ENCODE measurements around the gene ASB7. TPM values are rescaled to one million over a fixed set of nuclear protein-coding genes. Genes with fewer than 3 reads are reported as not detected.

The ASB7 gene
- total RNA-seq, 4 donors from 2014 or later, result 8.2 to 13.4 (median 10.8) TPM

GRCh38 chr15:100690032-100690794 lies 87.8 kb downstream of the ASB7 start:
- Histone ChIP-seq H3K9me3 (no peaks in the 10 kb centered on the region), H3K27ac (no peak overlapping the region), H3K27me3 (no peaks in the 10 kb centered on the region), H3K4me1 (peaks cover 18% of the 10 kb centered on the region), H3K36me3 (no peaks in the 10 kb centered on the region), H3K4me3 (no peak overlapping the region)
- TF ChIP-seq EP300 (IDR thresholded peaks at IDR 0.05), result no peak
- no peak for TF ChIP-seq POLR2A (IDR thresholded peaks at IDR 0.05)
- TF ChIP-seq, protein P1, sequence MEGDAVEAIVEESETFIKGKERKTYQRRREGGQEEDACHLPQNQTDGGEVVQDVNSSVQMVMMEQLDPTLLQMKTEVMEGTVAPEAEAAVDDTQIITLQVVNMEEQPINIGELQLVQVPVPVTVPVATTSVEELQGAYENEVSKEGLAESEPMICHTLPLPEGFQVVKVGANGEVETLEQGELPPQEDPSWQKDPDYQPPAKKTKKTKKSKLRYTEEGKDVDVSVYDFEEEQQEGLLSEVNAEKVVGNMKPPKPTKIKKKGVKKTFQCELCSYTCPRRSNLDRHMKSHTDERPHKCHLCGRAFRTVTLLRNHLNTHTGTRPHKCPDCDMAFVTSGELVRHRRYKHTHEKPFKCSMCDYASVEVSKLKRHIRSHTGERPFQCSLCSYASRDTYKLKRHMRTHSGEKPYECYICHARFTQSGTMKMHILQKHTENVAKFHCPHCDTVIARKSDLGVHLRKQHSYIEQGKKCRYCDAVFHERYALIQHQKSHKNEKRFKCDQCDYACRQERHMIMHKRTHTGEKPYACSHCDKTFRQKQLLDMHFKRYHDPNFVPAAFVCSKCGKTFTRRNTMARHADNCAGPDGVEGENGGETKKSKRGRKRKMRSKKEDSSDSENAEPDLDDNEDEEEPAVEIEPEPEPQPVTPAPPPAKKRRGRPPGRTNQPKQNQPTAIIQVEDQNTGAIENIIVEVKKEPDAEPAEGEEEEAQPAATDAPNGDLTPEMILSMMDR (IDR thresholded peaks at IDR 0.05), result no peak
- TF ChIP-seq POLR2AphosphoS5 (IDR thresholded peaks at IDR 0.05), result no peak
- DNase-seq (ENCODE audit: low spot score in 2 of 2), result no peak
- 74% methylated on average over 18 of the region's 18 CpGs for WGBS

DNA sequence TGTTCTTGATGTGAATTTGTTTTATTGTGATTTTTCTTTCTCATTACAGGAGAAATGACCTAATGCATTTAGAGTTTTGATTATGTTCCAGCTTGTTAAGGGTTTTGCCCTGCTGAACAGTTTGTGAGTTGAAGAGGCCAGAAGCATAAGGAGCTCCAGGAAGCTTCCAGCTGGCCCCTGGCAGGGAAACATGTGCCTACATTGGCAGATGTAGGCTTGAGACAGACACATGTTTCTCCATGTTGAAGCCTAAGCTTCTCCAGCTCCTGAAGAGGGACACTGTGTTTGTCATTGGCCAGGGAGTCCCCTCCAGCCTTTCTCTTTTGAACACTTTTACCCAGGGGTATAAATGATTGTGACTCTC lies 88.4 kb downstream of the ASB7 start:
- H3K4me1 ChIP-seq, result peaks cover 18% of the 10 kb centered on the region
- no peaks in the 10 kb centered on the region for H3K27me3 ChIP-seq
- TF ChIP-seq, protein P1 (IDR thresholded peaks at IDR 0.05), result no peak
- TF ChIP-seq POLR2AphosphoS5 (IDR thresholded peaks at IDR 0.05), result no peak
- no peak for TF ChIP-seq EP300 (IDR thresholded peaks at IDR 0.05)
- H3K9me3 ChIP-seq, result no peaks in the 10 kb centered on the region
- no peak overlapping the region for H3K27ac ChIP-seq
- no peak overlapping the region for H3K4me3 ChIP-seq
- H3K36me3 ChIP-seq, result no peaks in the 10 kb centered on the region
- DNase-seq (ENCODE audit: low spot score in 2 of 2), result no peak

GRCh38 chr15:100691321-100691720 lies 88.9 kb downstream of the ASB7 start:
- no peaks in the 10 kb centered on the region for H3K9me3 ChIP-seq
- no peak for TF ChIP-seq POLR2AphosphoS5 (IDR thresholded peaks at IDR 0.05)
- no peak for TF ChIP-seq POLR2A (IDR thresholded peaks at IDR 0.05)
- no peak for TF ChIP-seq EP300 (IDR thresholded peaks at IDR 0.05)
- TF ChIP-seq, protein P1 (IDR thresholded peaks at IDR 0.05), result no peak
- no peaks in the 10 kb centered on the region for H3K27me3 ChIP-seq
- 95% methylated on average over 4 of the region's 4 CpGs for WGBS
- H3K4me3 ChIP-seq, result no peak overlapping the region
- peaks cover 18% of the 10 kb centered on the region for H3K4me1 ChIP-seq
- DNase-seq (ENCODE audit: low spot score in 2 of 2), result no peak
- H3K36me3 ChIP-seq, result no peaks in the 10 kb centered on the region
- H3K27ac ChIP-seq, result no peak overlapping the region

GRCh38 chr15:100692246-100692645 lies 89.9 kb downstream of the ASB7 start:
- no peak for TF ChIP-seq POLR2AphosphoS5 (IDR thresholded peaks at IDR 0.05)
- TF ChIP-seq EP300 (IDR thresholded peaks at IDR 0.05), result no peak
- TF ChIP-seq, protein P1 (IDR thresholded peaks at IDR 0.05), result no peak
- DNase-seq (ENCODE audit: low spot score in 2 of 2), result no peak
- Histone ChIP-seq H3K9me3 (no peaks in the 10 kb centered on the region), H3K4me3 (no peak overlapping the region), H3K4me1 (peaks cover 18% of the 10 kb centered on the region), H3K36me3 (no peaks in the 10 kb centered on the region), H3K27me3 (no peaks in the 10 kb centered on the region), H3K27ac (no peak overlapping the region)
- 74% methylated on average over 3 of the region's 3 CpGs for WGBS

DNA sequence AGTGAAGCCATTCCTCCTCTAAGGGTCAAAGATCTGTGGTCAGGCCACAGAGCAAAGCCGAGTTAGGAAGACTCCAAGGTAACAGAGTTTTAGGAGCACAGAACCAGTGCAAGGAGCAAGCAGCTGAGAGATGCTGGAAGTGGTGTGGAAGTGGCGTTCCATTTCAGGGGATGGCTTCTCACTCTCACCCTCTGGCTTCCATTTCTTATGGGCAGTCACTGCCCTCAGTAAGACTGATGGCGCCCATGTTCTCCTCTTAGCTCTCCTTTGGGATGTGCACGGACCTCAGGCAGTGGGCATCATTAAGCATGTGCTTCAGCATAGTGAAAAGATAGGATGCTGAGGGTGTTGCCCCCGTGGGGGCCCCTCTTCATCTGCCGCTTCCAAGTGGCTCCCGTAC lies 90.3 kb downstream of the ASB7 start:
- no peak overlapping the region for H3K4me3 ChIP-seq
- H3K4me1 ChIP-seq, result peaks cover 18% of the 10 kb centered on the region
- WGBS, result 93% methylated on average over 7 of the region's 7 CpGs
- H3K36me3 ChIP-seq, result no peaks in the 10 kb centered on the region
- DNase-seq (ENCODE audit: low spot score in 2 of 2), result no peak
- H3K27ac ChIP-seq, result no peak overlapping the region
- no peaks in the 10 kb centered on the region for H3K9me3 ChIP-seq
- TF ChIP-seq EP300 (IDR thresholded peaks at IDR 0.05), result no peak
- no peak for TF ChIP-seq POLR2AphosphoS5 (IDR thresholded peaks at IDR 0.05)
- TF ChIP-seq POLR2A (IDR thresholded peaks at IDR 0.05), result no peak
- TF ChIP-seq, protein P1 (IDR thresholded peaks at IDR 0.05), result no peak
- no peaks in the 10 kb centered on the region for H3K27me3 ChIP-seq

All from suprapubic skin (tissue), 4 donors.